A549 (cell line): ENCODE measurements around the gene MGAT3.

Experiments
- CBX8 ChIP-seq: fragments of 200-600 bp; sonication (generic); IDR thresholded peaks from 2 replicates; pipeline ENCODE4 v1.6.1; 2016
- CTCF ChIP-seq: fragments of >200 bp; sonication (Bioruptor Twin); formaldehyde crosslinking; IDR thresholded peaks from 3 replicates; pipeline ENCODE4 v1.5.1; 2016
- HMGXB4 ChIP-seq: fragments of 250-450 bp; sonication (Bioruptor Pico); IDR thresholded peaks from 2 replicates; pipeline ENCODE4 v1.5.0; 2021; ENCODE audit warnings: mild to moderate bottlenecking, moderate library complexity, borderline replicate concordance
- POLR2A ChIP-seq: IDR thresholded peaks from 2 replicates; pipeline ENCODE4 v1.6.1; 2012; ENCODE audit warnings: mild to moderate bottlenecking, low read length
- REST ChIP-seq: fragments of 200-600 bp; sonication (generic); IDR thresholded peaks from 2 replicates; pipeline ENCODE4 v1.6.1; 2016; ENCODE audit warnings: antibody characterized with exemption, mild to moderate bottlenecking, moderate library complexity
- RFX5 ChIP-seq: fragments of 450-650 bp; IDR thresholded peaks from 2 replicates; pipeline ENCODE4 v1.7.1; 2014; ENCODE audit warnings: antibody characterized with exemption, mild to moderate bottlenecking, moderate library complexity
- ZSCAN20 ChIP-seq: fragments of 250-450 bp; sonication (Bioruptor Pico); IDR thresholded peaks from 2 replicates; pipeline ENCODE4 v1.8.0; 2022; ENCODE audit warnings: mild to moderate bottlenecking, moderate library complexity

- TF ChIP-seq POLR2A = no peak
- no peak for TF ChIP-seq REST
- no peak for TF ChIP-seq ZSCAN20
- no peak for TF ChIP-seq HMGXB4 (CRISPR knock-in tag)
- no peak for TF ChIP-seq CTCF
- no peak for TF ChIP-seq CBX8
- TF ChIP-seq RFX5 = no peak
Measured at GRCh38 chr22:39408807-39409206, 48.0 kb upstream of the MGAT3 start.
